Calu3 (cell line): Measurements from ENCODE around the gene RHOC. TPM values are rescaled to one million over a fixed set of nuclear protein-coding genes. Genes with fewer than 3 reads are reported as not detected.

Experiments
- Bru-seq: library from RNA; stranded (reverse); fragments of 400-500 nt; gene quantifications from one replicate; lab custom pipeline; 2021; lab: Mats Ljungman, UMichigan
- BruChase-seq, 2 experiments: library from RNA; stranded (reverse); fragments of 400-500 nt; gene quantifications; one replicate each; lab custom pipeline; 2021; lab: Mats Ljungman, UMichigan
- BruUV-seq: library from RNA; stranded (reverse); fragments of 400-500 nt; replicated peaks from 2 replicates; lab custom pipeline; 2021; lab: Mats Ljungman, UMichigan
- CTCF ChIA-PET: fragments of 300-600 bp; sonication (Branson Sonifier 250); formaldehyde crosslinking; loops from one replicate; lab custom pipeline; 2022; ENCODE audit warnings: antibody characterized with exemption; lab: Charles Lee
- DNase-seq: peaks from one replicate; pipeline ENCODE4 v3.0.0; 2022
- H3K27ac Mint-ChIP-seq: one replicate; pipeline ENCODE4 v1.8.0; 2022; ENCODE audit warnings: mixed read lengths; ENCODE audit not compliant: unreplicated experiment
- H3K27me3 Mint-ChIP-seq: one replicate; pipeline ENCODE4 v1.8.0; 2022; ENCODE audit warnings: mixed read lengths; ENCODE audit not compliant: unreplicated experiment
- H3K36me3 Mint-ChIP-seq: one replicate; pipeline ENCODE4 v1.8.0; 2022; ENCODE audit warnings: mild to moderate bottlenecking, moderate library complexity, mixed read lengths; ENCODE audit not compliant: insufficient read depth, unreplicated experiment
- H3K4me1 Mint-ChIP-seq: one replicate; pipeline ENCODE4 v1.8.0; 2022; ENCODE audit warnings: mild to moderate bottlenecking, low read depth, mixed read lengths; ENCODE audit not compliant: unreplicated experiment
- H3K4me3 Mint-ChIP-seq: one replicate; pipeline ENCODE4 v1.8.0; 2022; ENCODE audit warnings: mild to moderate bottlenecking, low read depth, moderate library complexity, mixed read lengths; ENCODE audit not compliant: unreplicated experiment
- H3K9me3 Mint-ChIP-seq: one replicate; pipeline ENCODE4 v1.8.0; 2022; ENCODE audit warnings: low read depth, mixed read lengths; ENCODE audit not compliant: unreplicated experiment
- CTCF ChIP-seq: fragments of 200-600 bp; IDR thresholded peaks from one replicate; pipeline ENCODE4 v1.8.0; 2022; ENCODE audit warnings: antibody characterized with exemption; ENCODE audit not compliant: unreplicated experiment
- intact Hi-C: fragments of 100-400 bp; cut with micrococcal nuclease; formaldehyde crosslinking; loops from one replicate; pipeline ENCODE4 v1.10.0; 2022; ENCODE audit not compliant: unreplicated experiment
- long read RNA-seq: library from polyadenylated mRNA; stranded (forward); transcript quantifications from one replicate; pipeline ENCODE4 v2.0.0, GENCODE V29; 2022
- total RNA-seq: library from RNA; stranded (reverse); gene quantifications from 2 replicates; pipeline ENCODE4 v1.2.3, GENCODE V29; 2022

Gene RHOC
- total RNA-seq (176 and 197 TPM in 2 replicates), Bru-seq, nascent RNA (percentile 75 among the genes with signal in this experiment), BruChase-seq, experiment 1, labeled RNA remaining after a 6-hour chase (percentile 92 among the genes with signal in this experiment), BruChase-seq, experiment 2, labeled RNA remaining after a 2-hour chase (percentile 80 among the genes with signal in this experiment)
- long read RNA-seq, transcript RHOC-202 (6 exons, 1,418 nt), result minor isoform, 102 of 425 reads
- long read RNA-seq, transcript RHOC-208 (5 exons, 1,355 nt), result major isoform, 235 of 425 reads
- long read RNA-seq, partial matches to known transcripts, result 58 of 425 reads
- long read RNA-seq, other reads (novel, unspliced or antisense), result 21 of 425 reads

- Mint-ChIP-seq H3K9me3 (no peaks in the 10 kb centered on the region), H3K36me3 (peaks cover 56% of the 10 kb centered on the region), H3K27ac (peak within 1 kb of the TSS; percentile 96), H3K27me3 (no peaks in the 10 kb centered on the region), H3K4me1 (peaks cover 39% of the 10 kb centered on the region), H3K4me3 (peak within 1 kb of the TSS; percentile 97)
- BruUV-seq, result no TSS peak
- no peak for TF ChIP-seq CTCF
- intact Hi-C loops, result loop anchor here (5.0 kb wide), 2 partner anchors 69 to 314 kb away; no protein-coding TSS in a partner anchor
- DNase-seq, result peak; percentile 74
- CTCF ChIA-PET, result interaction anchor here (0.6 to 1.0 kb wide), 2 partner anchors 8 to 312 kb away, joined by 3 read pairs; no protein-coding TSS in a partner anchor
Measured at GRCh38 chr1:112706505-112707220, at the start of gene RHOC. Gene RHOC, minus strand, starts transcription at chr1:112707127. Its CDS starts 3,328 bp downstream, at chr1:112703799.

- Mint-ChIP-seq H3K27ac (no peak overlapping the region), H3K9me3 (peaks cover 2% of the 10 kb centered on the region), H3K27me3 (peaks cover 26% of the 10 kb centered on the region), H3K4me3 (no peak overlapping the region), H3K4me1 (peaks cover 12% of the 10 kb centered on the region), H3K36me3 (no peaks in the 10 kb centered on the region)
- CTCF ChIA-PET, result no interaction called here
- no peak for DNase-seq
- TF ChIP-seq CTCF, result no peak
- intact Hi-C loops, result no loop called here
- BruUV-seq, result no TSS peak
Measured at GRCh38 chr1:112754116-112754628, 47.2 kb upstream of the RHOC start.

- no peak for DNase-seq
- no peaks in the 10 kb centered on the region for H3K9me3 Mint-ChIP-seq
- peaks cover 14% of the 10 kb centered on the region for H3K27me3 Mint-ChIP-seq
- BruUV-seq, result no TSS peak
- H3K27ac Mint-ChIP-seq, result no peak overlapping the region
- no peak overlapping the region for H3K4me3 Mint-ChIP-seq
- peaks cover 6% of the 10 kb centered on the region for H3K36me3 Mint-ChIP-seq
- TF ChIP-seq CTCF, result no peak
- H3K4me1 Mint-ChIP-seq, result no peaks in the 10 kb centered on the region
- intact Hi-C loops, result no loop called here
- CTCF ChIA-PET, result no interaction called here
Measured at GRCh38 chr1:112748396-112748795, 41.5 kb upstream of the RHOC start.

GRCh38 chr1:112744009-112744578 lies 37.2 kb upstream of the RHOC start:
- CTCF ChIA-PET, result interaction anchor here (0.5 to 1.4 kb wide), 6 partner anchors 87 to 1014 kb away, joined by 3 to 6 read pairs (median 5); no protein-coding TSS in a partner anchor
- intact Hi-C loops, result no loop called here

More at GRCh38 chr1:112744009-112744578, 37.2 kb upstream of the RHOC start:
- H3K9me3 Mint-ChIP-seq, result no peaks in the 10 kb centered on the region
- no TSS peak for BruUV-seq
- no peak overlapping the region for H3K27ac Mint-ChIP-seq
- peak; percentile 34 for TF ChIP-seq CTCF
- H3K27me3 Mint-ChIP-seq, result peaks cover 13% of the 10 kb centered on the region
- peak; percentile 55 for DNase-seq
- no peaks in the 10 kb centered on the region for H3K4me1 Mint-ChIP-seq
- H3K36me3 Mint-ChIP-seq, result peaks cover 13% of the 10 kb centered on the region
- peak overlapping the region; percentile 72 for H3K4me3 Mint-ChIP-seq
